ENCODE results near the gene CYP46A1. TPM values are rescaled to one million over a fixed set of nuclear protein-coding genes. Genes with fewer than 3 reads are reported as not detected.

CYP46A1 gene
- total RNA-seq, 1 experiment from 2014 or later: not detected

- BruUV-seq (replicated peaks): no TSS peak
- intact Hi-C loops (cut with micrococcal nuclease; ENCODE audit: unreplicated experiment): loop anchor here (10.0 kb wide), 1 partner anchor 305 kb away; no protein-coding TSS in a partner anchor
- H3K9me2 ChIP-seq (ENCODE audit: insufficient read depth): no peaks in the 10 kb centered on the region
Measured at GRCh38 chr14:99689266-99690236, 5.5 kb downstream of the CYP46A1 start.

DNA sequence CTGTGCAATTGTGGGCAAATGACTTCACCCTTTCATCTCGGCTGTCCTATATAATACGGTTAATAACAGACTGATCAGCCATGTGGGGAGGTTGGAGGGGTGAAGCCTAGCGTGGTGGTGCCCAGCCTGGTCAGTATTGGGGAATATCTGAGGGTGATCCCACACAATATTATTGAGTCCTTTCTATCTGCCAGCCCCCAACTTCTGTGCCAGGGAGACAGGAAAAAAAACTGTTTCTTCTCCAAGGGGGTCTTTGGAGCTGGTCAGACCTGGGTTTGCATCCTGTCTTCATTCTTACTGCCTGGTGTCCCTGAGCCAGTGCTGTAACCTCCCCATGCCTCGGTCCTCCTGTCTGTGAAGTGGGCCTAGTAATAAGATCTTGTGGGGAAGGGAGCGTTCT lies 6.5 kb downstream of the CYP46A1 start:
- H3K79me2 ChIP-seq (ENCODE audit: low read depth): no peaks in the 10 kb centered on the region
- intact Hi-C loops (cut with micrococcal nuclease; ENCODE audit: unreplicated experiment): no loop called here
- no peaks in the 10 kb centered on the region for H3K4me1 ChIP-seq (replicated peaks; ENCODE audit: insufficient read depth)
- ChIA-PET POLR2A (ENCODE audit: unreplicated experiment) (no interaction called here), CTCF (interaction anchor here (0.8 kb wide), 1 partner anchor 190 kb away, joined by 3 read pairs; no protein-coding TSS in a partner anchor)
- H3K27ac ChIP-seq: no peak overlapping the region
- H3K4me2 ChIP-seq: no peak overlapping the region
- H3K36me3 ChIP-seq (ENCODE audit: low read depth): no peaks in the 10 kb centered on the region
- no TSS peak for BruUV-seq (replicated peaks)
- H2AFZ ChIP-seq: no peak overlapping the region
- H4K20me1 ChIP-seq (ENCODE audit: insufficient read depth): no peaks in the 10 kb centered on the region
- H3F3A ChIP-seq (ENCODE audit: insufficient read depth, low read depth): no peaks in the 10 kb centered on the region
- peaks cover 40% of the 10 kb centered on the region for H3K27me3 ChIP-seq (ENCODE audit: insufficient read depth, low read depth)
- no peaks in the 10 kb centered on the region for H3K9me3 ChIP-seq (ENCODE audit: insufficient read depth, low read depth)
- DNase-seq: no peak
- H3K9me2 ChIP-seq (ENCODE audit: insufficient read depth): no peaks in the 10 kb centered on the region
- TF ChIP-seq CTCF (conservative IDR thresholded peaks at IDR 0.05): no peak
- no peak for TF ChIP-seq EZH2 (IDR thresholded peaks at IDR 0.05; ENCODE audit: low read depth)
- H3K4me3 ChIP-seq: no peak overlapping the region

More at GRCh38 chr14:99689266-99690236, 5.5 kb downstream of the CYP46A1 start:
- no peak for DNase-seq
- no peak for TF ChIP-seq CTCF (conservative IDR thresholded peaks at IDR 0.05)
- peaks cover 40% of the 10 kb centered on the region for H3K27me3 ChIP-seq (ENCODE audit: insufficient read depth, low read depth)
- no peaks in the 10 kb centered on the region for H3K36me3 ChIP-seq (ENCODE audit: low read depth)
- no peaks in the 10 kb centered on the region for H3K4me1 ChIP-seq (replicated peaks; ENCODE audit: insufficient read depth)
- H3K4me3 ChIP-seq: no peak overlapping the region
- H3K79me2 ChIP-seq (ENCODE audit: low read depth): no peaks in the 10 kb centered on the region
- no peak overlapping the region for H2AFZ ChIP-seq
- no peak overlapping the region for H3K27ac ChIP-seq
- H3K9me3 ChIP-seq (ENCODE audit: insufficient read depth, low read depth): no peaks in the 10 kb centered on the region
- no peaks in the 10 kb centered on the region for H3F3A ChIP-seq (ENCODE audit: insufficient read depth, low read depth)
- CTCF ChIA-PET: no interaction called here
- POLR2A ChIA-PET (ENCODE audit: unreplicated experiment): no interaction called here
- no peak overlapping the region for H3K4me2 ChIP-seq
- H4K20me1 ChIP-seq (ENCODE audit: insufficient read depth): no peaks in the 10 kb centered on the region

GRCh38 chr14:99691111-99691885 lies 7.2 kb downstream of the CYP46A1 start:
- no peaks in the 10 kb centered on the region for H3K9me3 ChIP-seq (ENCODE audit: insufficient read depth, low read depth)

More at GRCh38 chr14:99691111-99691885, 7.2 kb downstream of the CYP46A1 start:
- Histone ChIP-seq H2AFZ (no peak overlapping the region), H3K27ac (no peak overlapping the region), H4K20me1 (ENCODE audit: insufficient read depth) (no peaks in the 10 kb centered on the region), H3K9me2 (ENCODE audit: insufficient read depth) (no peaks in the 10 kb centered on the region), H3K27me3 (ENCODE audit: insufficient read depth, low read depth) (peaks cover 34% of the 10 kb centered on the region), H3K79me2 (ENCODE audit: low read depth) (no peaks in the 10 kb centered on the region), H3F3A (ENCODE audit: insufficient read depth, low read depth) (no peaks in the 10 kb centered on the region), H3K4me1 (replicated peaks; ENCODE audit: insufficient read depth) (no peaks in the 10 kb centered on the region), H3K36me3 (ENCODE audit: low read depth) (no peaks in the 10 kb centered on the region), H3K4me3 (no peak overlapping the region), H3K4me2 (no peak overlapping the region)
- DNase-seq: no peak
- ChIA-PET CTCF (interaction anchor here (0.8 kb wide), 1 partner anchor 189 kb away, joined by 3 read pairs; no protein-coding TSS in a partner anchor), POLR2A (ENCODE audit: unreplicated experiment) (no interaction called here)
- intact Hi-C loops (cut with micrococcal nuclease; ENCODE audit: unreplicated experiment): no loop called here
- BruUV-seq (replicated peaks): no TSS peak
- TF ChIP-seq CTCF (conservative IDR thresholded peaks at IDR 0.05) (no peak), EZH2 (IDR thresholded peaks at IDR 0.05; ENCODE audit: low read depth) (no peak)
